ENCODE data around the gene C11orf58.

DNA sequence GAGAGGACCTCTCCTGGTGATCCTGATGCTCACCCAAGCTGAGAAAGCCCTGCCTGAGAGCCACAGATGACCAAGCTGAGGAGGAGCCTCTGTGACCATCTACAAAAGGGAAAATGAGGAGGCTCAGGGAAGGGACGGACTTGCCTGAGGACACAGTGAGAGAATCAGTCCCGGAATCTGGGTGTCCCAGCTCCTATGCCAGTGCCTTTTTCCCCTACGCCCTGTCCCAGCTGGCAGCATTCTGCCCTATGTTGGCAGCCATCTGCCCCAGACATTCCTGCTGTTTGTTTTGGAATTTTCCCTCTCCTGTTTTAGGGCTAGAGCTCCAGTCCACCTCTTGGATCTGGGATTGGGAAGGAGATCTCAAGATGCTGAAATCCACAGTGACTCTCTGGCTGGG is 54.6 kb downstream of the C11orf58 start:
- TF ChIP-seq RAD21 (IDR thresholded peaks at IDR 0.05; ENCODE audit: low read depth): no peak
- TF ChIP-seq TEAD4 (IDR thresholded peaks at IDR 0.05): no peak
- TF ChIP-seq YY1 (IDR thresholded peaks at IDR 0.05; ENCODE audit: low read depth): no peak
- TF ChIP-seq EP300 (IDR thresholded peaks at IDR 0.05; ENCODE audit: borderline replicate concordance): no peak
- TF ChIP-seq EGR1 (IDR thresholded peaks at IDR 0.05): no peak
